HEK293 (cell line): ENCODE data around the gene CLASP1.

Experiments used
- CTCF ChIP-seq: fragments of 450-650 bp; formaldehyde crosslinking; IDR thresholded peaks from 2 replicates; pipeline ENCODE4 v1.5.1; 2016; ENCODE audit warnings: missing biosample characterization, missing genetic modification characterization
- GLI2 ChIP-seq: fragments of 450-650 bp; formaldehyde crosslinking; IDR thresholded peaks from 2 replicates; pipeline ENCODE4; 2017; ENCODE audit warnings: missing biosample characterization, missing genetic modification characterization, low read depth, borderline replicate concordance
- MEIS1 ChIP-seq: sonication (generic); formaldehyde crosslinking; IDR thresholded peaks from 2 replicates; pipeline ENCODE4 v1.8.1; 2022; ENCODE audit warnings: missing genetic modification reagents, mild to moderate bottlenecking, borderline replicate concordance
- REST ChIP-seq: fragments of 450-650 bp; formaldehyde crosslinking; IDR thresholded peaks from 2 replicates; pipeline ENCODE4 v1.5.1; 2016; ENCODE audit warnings: missing biosample characterization, missing genetic modification characterization
- TRIM28 ChIP-seq: IDR thresholded peaks from 2 replicates; pipeline ENCODE4 v1.6.1; 2011; ENCODE audit warnings: low read length, control low read depth, borderline replicate concordance
- ZBTB49 ChIP-seq: fragments of 450-650 bp; formaldehyde crosslinking; IDR thresholded peaks from 2 replicates; pipeline ENCODE4 v1.5.1; 2016; ENCODE audit warnings: missing biosample characterization, missing genetic modification characterization, low read depth
- ZFP3 ChIP-seq: fragments of 450-650 bp; formaldehyde crosslinking; IDR thresholded peaks from 2 replicates; pipeline ENCODE4 v1.5.1; 2016; ENCODE audit warnings: low read depth, missing biosample characterization, missing genetic modification characterization
- ZFP69B ChIP-seq: fragments of 450-650 bp; formaldehyde crosslinking; IDR thresholded peaks from 2 replicates; pipeline ENCODE4 v1.5.1; 2016; ENCODE audit warnings: missing biosample characterization, missing genetic modification characterization
- ZNF571 ChIP-seq: fragments of 450-650 bp; formaldehyde crosslinking; IDR thresholded peaks from 2 replicates; pipeline ENCODE4 v1.5.0; 2017; ENCODE audit warnings: missing biosample characterization, missing genetic modification characterization
- ZNF670 ChIP-seq: fragments of 450-650 bp; formaldehyde crosslinking; IDR thresholded peaks from 2 replicates; pipeline ENCODE4 v1.5.1; 2016; ENCODE audit warnings: missing biosample characterization, missing genetic modification characterization, low read depth
- ZNF830 ChIP-seq: fragments of 450-650 bp; IDR thresholded peaks from 2 replicates; pipeline ENCODE4 v1.5.0; 2018; ENCODE audit warnings: missing biosample characterization, missing genetic modification characterization, low read depth, mild to moderate bottlenecking, moderate library complexity
- ZNF843 ChIP-seq: fragments of 450-650 bp; formaldehyde crosslinking; IDR thresholded peaks from 2 replicates; pipeline ENCODE4 v1.5.1; 2016; ENCODE audit warnings: missing biosample characterization, missing genetic modification characterization
- ZSCAN4 ChIP-seq: fragments of 450-650 bp; formaldehyde crosslinking; IDR thresholded peaks from 2 replicates; pipeline ENCODE4 v1.5.1; 2017; ENCODE audit warnings: missing biosample characterization, missing genetic modification characterization

- no peak for TF ChIP-seq CTCF (tag by site-specific recombination)
- TF ChIP-seq ZBTB49, result no peak
- TF ChIP-seq ZNF571 (tag by site-specific recombination), result no peak
- no peak for TF ChIP-seq ZNF830 (tag by site-specific recombination)
- no peak for TF ChIP-seq REST (tag by site-specific recombination)
- no peak for TF ChIP-seq MEIS1 (CRISPR knock-in tag)
- TF ChIP-seq TRIM28, result no peak
- TF ChIP-seq GLI2, result no peak
- no peak for TF ChIP-seq ZFP3 (tag by site-specific recombination)
- no peak for TF ChIP-seq ZSCAN4
- TF ChIP-seq ZNF670 (tag by site-specific recombination), result no peak
- no peak for TF ChIP-seq ZFP69B (tag by site-specific recombination)
- TF ChIP-seq ZNF843 (tag by site-specific recombination), result no peak
Measured at GRCh38 chr2:121695171-121695451, 45.8 kb upstream of the CLASP1 start.
